ENCODE results near the gene MYZAP. TPM values are rescaled to one million over a fixed set of nuclear protein-coding genes. Genes with fewer than 3 reads are reported as not detected.

The MYZAP gene
- total and polyA plus RNA-seq, 9 of the 15 experiments (the other 6 are each of a cell fraction or from before 2014, with no cell fraction given), result 0.03 TPM; not detected in 8

GRCh38 chr15:57655053-57655452 is 63.3 kb downstream of the MYZAP start (continued):
- TF ChIP-seq ZBTB43 (CRISPR knock-in tag; IDR thresholded peaks at IDR 0.05) (no peak), E2F1 (CRISPR knock-in tag; IDR thresholded peaks at IDR 0.05) (no peak), RBM39 (optimal IDR thresholded peaks at IDR 0.05; ENCODE audit: low read depth, low read length) (no peak), ZNF280A (IDR thresholded peaks at IDR 0.05; ENCODE audit: low read depth, partially characterized antibody) (no peak), CREB3 (tag; conservative IDR thresholded peaks at IDR 0.05; ENCODE audit: low read depth) (no peak), THAP12 (CRISPR knock-in tag; IDR thresholded peaks at IDR 0.05) (no peak)
